GM12878 (cell line): ENCODE results near the gene SLIRP. TPM values are rescaled to one million over a fixed set of nuclear protein-coding genes. Genes with fewer than 3 reads are reported as not detected.

ENCODE experiments used
- BCL3 ChIP-seq: IDR thresholded peaks from 2 replicates; pipeline ENCODE4 v1.6.1; 2011; ENCODE audit warnings: borderline replicate concordance, low read depth, mild to moderate bottlenecking, moderate library complexity, low read length; ENCODE audit not compliant: insufficient read depth, poor library complexity, severe bottlenecking
- CBX5 ChIP-seq: sonication (generic); IDR thresholded peaks from 2 replicates; pipeline ENCODE4 v1.6.1; 2016; ENCODE audit warnings: low read depth, moderate library complexity, mild to moderate bottlenecking, inconsistent platforms
- ESRRA ChIP-seq: IDR thresholded peaks from 2 replicates; pipeline ENCODE4 v1.6.1; 2012; ENCODE audit warnings: mild to moderate bottlenecking, low read length, improper control_type of control experiment
- IKZF2 ChIP-seq, 2 experiments: fragments of 450-650 bp; IDR thresholded peaks; 2 replicates each; pipeline ENCODE4 v1.6.1; 2017; ENCODE audit warnings: mild to moderate bottlenecking in 2 of 2, moderate library complexity in 2 of 2
- MEF2B ChIP-seq: fragments of 450-650 bp; IDR thresholded peaks from 2 replicates; pipeline ENCODE4 v1.6.1; 2018; ENCODE audit warnings: mild to moderate bottlenecking, moderate library complexity; ENCODE audit not compliant: partially characterized antibody, poor library complexity, severe bottlenecking
- MTA3 ChIP-seq: IDR thresholded peaks from 2 replicates; pipeline ENCODE4 v1.6.1; 2012; ENCODE audit warnings: low read length, inconsistent platforms, borderline replicate concordance
- NFYB ChIP-seq: IDR thresholded peaks from 2 replicates; pipeline ENCODE4 v1.6.1; 2011; ENCODE audit warnings: low read depth, mild to moderate bottlenecking, low read length, improper control_type of control experiment, moderate library complexity; ENCODE audit not compliant: insufficient read depth
- PBX3 ChIP-seq: IDR thresholded peaks from 2 replicates; pipeline ENCODE4 v1.6.1; 2011; ENCODE audit warnings: mild to moderate bottlenecking, low read depth, low read length, moderate library complexity; ENCODE audit not compliant: insufficient replicate concordance
- PRDM15 ChIP-seq: fragments of 450-650 bp; formaldehyde crosslinking; IDR thresholded peaks from 2 replicates; pipeline ENCODE4 v1.4.0; 2020; ENCODE audit warnings: mild to moderate bottlenecking, moderate library complexity
- SIN3A ChIP-seq: IDR thresholded peaks from 2 replicates; pipeline ENCODE4 v1.6.1; 2012; ENCODE audit warnings: low read depth, low read length, improper control_type of control experiment
- SIX5 ChIP-seq: IDR thresholded peaks from 2 replicates; pipeline ENCODE4 v1.6.1; 2011; ENCODE audit warnings: mild to moderate bottlenecking, low read depth, low read length, moderate library complexity; ENCODE audit not compliant: severe bottlenecking
- SMAD1 ChIP-seq: fragments of 450-650 bp; IDR thresholded peaks from 2 replicates; pipeline ENCODE4 v1.6.1; 2018; ENCODE audit warnings: mild to moderate bottlenecking, low read depth; ENCODE audit not compliant: partially characterized antibody
- ZNF274 ChIP-seq: IDR thresholded peaks from one replicate; pipeline ENCODE4 v1.8.0; 2011; ENCODE audit not compliant: insufficient read length, insufficient read depth
- ZNF622 ChIP-seq: fragments of 450-650 bp; IDR thresholded peaks from 2 replicates; pipeline ENCODE4 v1.6.1; 2017; ENCODE audit warnings: mild to moderate bottlenecking, inconsistent platforms
- ZNF687 ChIP-seq: fragments of 450-650 bp; IDR thresholded peaks from 2 replicates; pipeline ENCODE4 v1.6.1; 2017; ENCODE audit warnings: mild to moderate bottlenecking, moderate library complexity
- polyA plus RNA-seq, 11 experiments: library from polyadenylated mRNA; depleted of rRNA in 4 of 11; unstranded in 6 of 11; stranded (reverse) in 5 of 11; fragments of >200 nt; fragmentation: Nextera tagmentation in 4 of 11; fragmentation: Illumina TruSeq in 1 of 11; extraction: Ambion mirVana in 4 of 11; extraction: Trizol in 1 of 11; gene quantifications; 1 replicate in 1 of 11; 2 replicates in 10 of 11; pipeline versions ENCODE4 v1.2.1 to v1.2.3, GENCODE V29; 2011 to 2016; ENCODE audit warnings: inconsistent platforms in 2 of 11, missing spikeins in 2 of 11, low read depth in 1 of 11
- total RNA-seq, 4 experiments: library from RNA; depleted of rRNA in 3 of 4; stranded (reverse); fragments of >200 nt in 3 of 4; fragmentation: Illumina TruSeq in 1 of 4; extraction: Trizol in 1 of 4; gene quantifications; 2 replicates each; pipeline versions ENCODE4 v1.2.1 to v1.2.3, GENCODE V29; 2013 to 2021

SLIRP gene
- total and polyA plus RNA-seq, 10 of the 15 experiments (the other 5 are each of a cell fraction or from before 2014, with no cell fraction given), result 196 to 1,510 (median 596) TPM

GRCh38 chr14:77760381-77761204, 52.7 kb downstream of the SLIRP start, which contains the start of gene SNW1 (continued):
- TF ChIP-seq ZNF687 (no peak), NFYB (no peak), ZNF274 (no peak), ESRRA (no peak), PBX3 (peak; percentile 82), PRDM15 (CRISPR knock-in tag) (no peak), MTA3 (no peak), SMAD1 (no peak), BCL3 (no peak), IKZF2 (IDR thresholded peaks at IDR 0.05) (no peak), CBX5 (no peak), SIX5 (no peak), SIN3A (peak; percentile 50; the same call in 1 of the 2 replicates), ZNF622 (no peak), MEF2B (no peak)
